ENCODE results near the gene SKA2. TPM values are rescaled to one million over a fixed set of nuclear protein-coding genes. Genes with fewer than 3 reads are reported as not detected.
A peak's percentile ranks its signal among the peaks of the same experiment; 100 is the strongest.

Gene SKA2
- total RNA-seq, 2 experiments from 2014 or later, result 74.6 to 86.5 TPM

GRCh38 chr17:59111539-59111938 is 43.4 kb downstream of the SKA2 start:
- CTCF ChIA-PET, result no interaction called here
- intact Hi-C loops (cut with micrococcal nuclease), result no loop called here
- Mint-ChIP-seq H3K27ac (no peak overlapping the region), H3K36me3 (ENCODE audit: low read depth) (peaks cover 16% of the 10 kb centered on the region), H3K4me1 (ENCODE audit: low read depth) (peaks cover 22% of the 10 kb centered on the region), H3K27me3 (ENCODE audit: low read depth) (no peaks in the 10 kb centered on the region), H3K4me3 (no peak overlapping the region), H3K9me3 (no peaks in the 10 kb centered on the region)
- DNase-seq, result no peak

- H3K4me1 Mint-ChIP-seq (ENCODE audit: low read depth), result peaks cover 22% of the 10 kb centered on the region
- intact Hi-C loops (cut with micrococcal nuclease), result no loop called here
- CTCF ChIA-PET, result no interaction called here
- no peak overlapping the region for H3K4me3 Mint-ChIP-seq
- no peaks in the 10 kb centered on the region for H3K27me3 Mint-ChIP-seq (ENCODE audit: low read depth)
- H3K9me3 Mint-ChIP-seq, result no peaks in the 10 kb centered on the region
- DNase-seq, result no peak
- no peak overlapping the region for H3K27ac Mint-ChIP-seq
- peaks cover 16% of the 10 kb centered on the region for H3K36me3 Mint-ChIP-seq (ENCODE audit: low read depth)
Measured at GRCh38 chr17:59110973-59111372, 44.0 kb downstream of the SKA2 start.

DNA sequence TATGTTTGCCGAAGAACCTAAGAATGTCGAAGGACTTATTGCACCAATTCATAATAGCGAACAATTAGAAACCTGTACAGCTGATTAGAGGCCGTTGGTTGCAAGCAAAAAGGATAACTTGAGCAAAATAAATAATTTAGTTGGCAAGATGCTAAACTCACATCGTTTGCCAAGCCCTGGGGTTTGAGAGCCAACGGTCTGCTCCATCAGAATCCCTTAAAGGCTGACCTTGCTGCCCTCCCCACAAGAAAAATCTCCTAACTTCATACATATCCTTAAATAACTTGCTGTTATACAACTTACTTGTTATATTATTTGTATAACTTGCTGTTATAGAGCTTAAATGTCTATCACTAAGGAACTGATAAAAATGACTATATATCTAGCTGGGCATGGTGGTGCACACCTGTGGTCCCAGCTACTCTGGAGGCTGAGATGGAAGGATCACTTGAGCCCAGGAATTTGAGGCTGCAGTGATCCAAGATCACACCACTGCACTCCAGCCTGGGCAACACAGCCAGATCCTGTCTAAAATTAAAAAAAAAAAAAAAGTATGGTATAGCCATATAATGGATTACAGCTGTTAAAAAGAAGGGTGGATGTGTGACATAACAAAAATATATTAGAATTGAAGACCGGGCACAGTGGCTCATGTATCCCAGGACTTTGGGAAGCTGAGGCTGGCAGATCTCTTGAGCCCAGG is 46.4 kb downstream of the SKA2 start:
- DNase-seq, result no peak
- intact Hi-C loops (cut with micrococcal nuclease), result loop anchor here (5.0 kb wide), 4 partner anchors 114 to 771 kb away; partner anchors contain the start of genes GDPD1, RAD51C and TEX14
- no peaks in the 10 kb centered on the region for H3K9me3 Mint-ChIP-seq
- CTCF ChIA-PET, result interaction anchor here (0.6 kb wide), 1 partner anchor 47 kb away, joined by 3 read pairs; the partner anchor contains the start of gene SKA2
- no peak overlapping the region for H3K27ac Mint-ChIP-seq
- H3K36me3 Mint-ChIP-seq (ENCODE audit: low read depth), result peaks cover 18% of the 10 kb centered on the region
- H3K4me1 Mint-ChIP-seq (ENCODE audit: low read depth), result peaks cover 45% of the 10 kb centered on the region
- peak overlapping the region; percentile 96 for H3K4me3 Mint-ChIP-seq
- no peaks in the 10 kb centered on the region for H3K27me3 Mint-ChIP-seq (ENCODE audit: low read depth)

DNA sequence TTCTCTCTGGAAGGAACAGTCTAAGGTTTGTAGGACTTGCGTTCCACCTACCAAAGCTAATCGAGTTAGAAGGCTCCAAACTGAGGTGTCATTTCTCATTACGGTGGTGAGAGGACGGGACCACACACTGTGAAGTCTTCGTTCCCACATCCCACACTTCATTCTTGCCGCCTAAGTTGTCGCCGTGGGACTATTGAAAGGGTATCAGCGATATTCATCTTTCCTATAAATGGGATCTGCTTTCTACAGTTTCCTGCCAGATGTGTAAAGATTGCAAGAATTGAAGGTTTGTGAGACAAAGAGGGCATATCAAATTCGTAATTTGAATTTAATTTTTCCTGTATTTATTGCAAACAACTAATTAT is 47.7 kb downstream of the SKA2 start:
- CTCF ChIA-PET, result interaction anchor here (1.7 kb wide), 1 partner anchor 48 kb away, joined by 3 read pairs; the partner anchor contains the start of gene PRR11
- H3K4me1 Mint-ChIP-seq (ENCODE audit: low read depth), result peaks cover 50% of the 10 kb centered on the region
- intact Hi-C loops (cut with micrococcal nuclease), result loop anchor here (1.0 to 5.0 kb wide), 6 partner anchors 115 to 770 kb away; partner anchors contain the start of genes CLTC, GDPD1, RAD51C and TEX14

DNA sequence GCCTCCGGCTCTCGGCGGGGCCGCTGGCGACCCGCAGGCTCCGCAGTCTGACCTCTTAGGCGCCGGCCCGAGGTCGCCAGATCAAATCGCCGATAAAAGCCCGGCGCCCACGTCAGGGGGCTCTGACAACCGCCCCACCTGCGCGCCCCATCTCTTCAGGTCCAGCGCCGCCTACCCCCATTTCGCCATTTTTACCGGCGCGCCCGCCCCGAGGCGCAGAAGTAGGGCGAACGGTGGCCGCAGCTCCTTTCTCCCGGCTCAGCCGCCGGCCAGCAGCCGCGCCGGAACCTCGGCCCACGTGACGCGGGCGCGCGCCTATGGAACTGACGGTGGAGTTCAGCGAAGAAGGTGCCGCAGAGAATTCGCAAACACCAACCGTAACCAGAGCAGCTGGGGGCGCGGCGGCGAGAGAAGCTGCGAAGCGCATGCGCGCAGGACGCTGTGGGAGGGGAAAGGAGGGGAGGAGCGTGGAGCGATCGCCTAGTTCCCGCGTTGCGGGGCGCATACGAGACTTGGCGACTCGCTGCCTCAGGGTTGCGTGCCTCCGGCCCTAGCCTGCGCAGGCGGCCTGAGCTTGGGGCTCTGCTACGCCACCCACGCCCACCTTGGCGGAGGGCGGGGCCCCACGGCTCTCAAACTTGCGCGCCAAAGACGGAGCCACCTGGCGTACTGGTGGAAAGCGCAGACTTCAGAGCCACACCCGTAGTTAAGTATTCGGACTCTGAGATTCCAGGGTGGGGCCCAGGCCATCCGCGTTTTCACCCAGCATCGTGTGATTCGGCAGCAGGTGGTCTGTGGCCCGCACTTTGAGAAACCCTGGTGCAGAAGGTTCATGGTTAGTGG is 48.3 kb downstream of the SKA2 start, which contains the start of gene TRIM37:
Gene TRIM37, minus strand, starts transcription at position 418 of the 843 bp plus-strand sequence. CDS start 419 bp downstream, outside the sequence.
- no peaks in the 10 kb centered on the region for H3K27me3 Mint-ChIP-seq (ENCODE audit: low read depth)
- peak within 1 kb of the TSS; percentile 96 for H3K4me3 Mint-ChIP-seq
- H3K27ac Mint-ChIP-seq, result peak within 1 kb of the TSS; percentile 89
- no peaks in the 10 kb centered on the region for H3K9me3 Mint-ChIP-seq
- H3K4me1 Mint-ChIP-seq (ENCODE audit: low read depth), result peaks cover 54% of the 10 kb centered on the region
- peak; percentile 99 for DNase-seq
- intact Hi-C loops (cut with micrococcal nuclease), result loop anchor here (1.0 to 5.0 kb wide), 11 partner anchors 49 to 769 kb away; partner anchors contain the start of genes CLTC, GDPD1, PRR11 and RAD51C
- H3K36me3 Mint-ChIP-seq (ENCODE audit: low read depth), result peaks cover 23% of the 10 kb centered on the region
- CTCF ChIA-PET, result interaction anchor here (1.7 kb wide), 1 partner anchor 49 kb away, joined by 3 read pairs; the partner anchor contains the start of gene PRR11

More for the DNA sequence above, 47.7 kb downstream of the SKA2 start:
- DNase-seq, result no peak
- Mint-ChIP-seq H3K9me3 (no peaks in the 10 kb centered on the region), H3K36me3 (ENCODE audit: low read depth) (peaks cover 18% of the 10 kb centered on the region), H3K4me3 (peak overlapping the region; percentile 96), H3K27me3 (ENCODE audit: low read depth) (no peaks in the 10 kb centered on the region), H3K27ac (peak overlapping the region; percentile 89)

- intact Hi-C loops (cut with micrococcal nuclease), result loop anchor here (1.0 to 5.0 kb wide), 10 partner anchors 49 to 769 kb away; partner anchors contain the start of genes GDPD1, PRR11, RAD51C and SKA2
- no peaks in the 10 kb centered on the region for H3K9me3 Mint-ChIP-seq
- peaks cover 50% of the 10 kb centered on the region for H3K4me1 Mint-ChIP-seq (ENCODE audit: low read depth)
- peaks cover 23% of the 10 kb centered on the region for H3K36me3 Mint-ChIP-seq (ENCODE audit: low read depth)
- CTCF ChIA-PET, result interaction anchor here (1.7 kb wide), 1 partner anchor 50 kb away, joined by 3 read pairs; the partner anchor contains the start of gene PRR11
- peak overlapping the region; percentile 96 for H3K4me3 Mint-ChIP-seq
- H3K27ac Mint-ChIP-seq, result peak overlapping the region; percentile 86
- DNase-seq, result peak; percentile 71
- H3K27me3 Mint-ChIP-seq (ENCODE audit: low read depth), result no peaks in the 10 kb centered on the region
Measured at GRCh38 chr17:59105852-59106462, 49.0 kb downstream of the SKA2 start.

DNA sequence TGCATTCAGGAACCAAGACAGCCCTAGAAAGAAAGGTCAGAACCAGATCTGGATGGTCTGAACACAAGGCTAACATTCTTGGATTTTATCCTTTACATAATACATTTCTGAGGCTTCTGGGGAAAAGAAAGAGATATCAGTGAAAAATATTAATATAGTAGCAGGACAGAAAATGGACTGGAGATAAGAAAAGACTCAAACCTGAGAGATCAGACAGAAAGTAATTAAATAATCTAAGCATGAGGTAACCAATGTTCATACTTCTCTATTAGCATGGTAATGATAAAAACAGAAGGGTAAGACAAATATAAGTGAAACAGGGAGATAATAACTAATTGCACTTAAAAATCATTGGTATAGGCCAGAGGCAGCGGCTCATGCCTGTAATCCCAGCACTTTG is 53.8 kb downstream of the SKA2 start:
- no peaks in the 10 kb centered on the region for H3K9me3 Mint-ChIP-seq
- intact Hi-C loops (cut with micrococcal nuclease), result no loop called here
- CTCF ChIA-PET, result no interaction called here
- H3K4me3 Mint-ChIP-seq, result no peak overlapping the region
- DNase-seq, result no peak
- H3K36me3 Mint-ChIP-seq (ENCODE audit: low read depth), result peaks cover 38% of the 10 kb centered on the region
- H3K27ac Mint-ChIP-seq, result no peak overlapping the region
- peaks cover 45% of the 10 kb centered on the region for H3K4me1 Mint-ChIP-seq (ENCODE audit: low read depth)
- no peaks in the 10 kb centered on the region for H3K27me3 Mint-ChIP-seq (ENCODE audit: low read depth)

DNA sequence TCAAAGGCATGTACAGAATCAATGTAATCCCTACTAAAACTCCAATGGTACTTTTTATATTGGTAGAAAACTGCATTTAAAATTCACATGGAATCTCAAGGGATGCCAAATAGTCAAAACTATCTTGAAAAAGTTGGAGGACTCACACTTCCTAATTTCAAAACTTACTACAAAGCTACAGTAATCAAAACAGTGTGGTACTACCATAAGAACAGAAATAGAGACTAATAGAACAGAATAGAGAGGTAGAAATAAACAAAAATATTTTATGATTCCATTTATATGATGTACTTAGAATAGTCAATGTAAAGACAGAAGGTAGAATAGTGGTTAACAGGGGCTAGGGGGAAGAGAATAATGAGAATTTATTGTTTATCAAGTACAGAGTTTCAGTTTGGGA is 57.1 kb downstream of the SKA2 start:
- Mint-ChIP-seq H3K9me3 (no peaks in the 10 kb centered on the region), H3K4me1 (ENCODE audit: low read depth) (peaks cover 22% of the 10 kb centered on the region), H3K4me3 (no peak overlapping the region), H3K27me3 (ENCODE audit: low read depth) (no peaks in the 10 kb centered on the region), H3K27ac (no peak overlapping the region), H3K36me3 (ENCODE audit: low read depth) (peaks cover 31% of the 10 kb centered on the region)
- no peak for DNase-seq
- CTCF ChIA-PET, result no interaction called here
- intact Hi-C loops (cut with micrococcal nuclease), result no loop called here

DNA sequence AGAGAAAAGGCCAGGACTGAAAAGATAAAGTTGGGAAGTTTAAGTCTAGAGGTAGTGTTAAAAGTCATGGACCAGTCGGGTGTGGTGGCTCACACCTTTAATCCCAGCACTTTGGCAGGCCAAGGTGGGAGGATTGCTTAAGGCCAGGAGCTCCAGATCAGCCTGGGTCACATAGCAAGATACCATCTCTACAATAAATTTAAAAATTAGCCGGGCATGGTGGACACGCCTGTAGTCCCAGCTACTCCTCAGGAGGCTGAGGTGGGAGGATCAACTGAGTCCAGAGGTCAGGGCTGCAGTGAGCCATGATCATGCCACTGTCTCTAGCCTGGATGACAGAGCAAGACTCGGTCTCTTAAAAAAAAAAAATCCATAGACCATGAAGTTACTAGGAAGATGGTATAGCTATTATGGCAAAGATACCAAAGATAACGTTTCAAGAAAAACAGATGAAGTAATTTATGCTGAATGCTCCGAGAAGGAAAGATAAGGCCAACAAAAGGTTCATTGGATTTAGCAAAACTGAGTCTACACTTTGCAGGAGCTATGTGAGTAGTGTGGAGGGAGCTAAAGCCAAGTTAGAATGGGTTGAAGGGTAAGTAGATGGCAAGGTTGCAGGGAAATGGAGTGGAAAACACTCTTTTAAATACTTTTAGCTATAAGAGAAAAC is 60.0 kb downstream of the SKA2 start:
- intact Hi-C loops (cut with micrococcal nuclease), result no loop called here
- Mint-ChIP-seq H3K9me3 (no peaks in the 10 kb centered on the region), H3K4me1 (ENCODE audit: low read depth) (peaks cover 17% of the 10 kb centered on the region), H3K27me3 (ENCODE audit: low read depth) (no peaks in the 10 kb centered on the region), H3K4me3 (no peak overlapping the region), H3K27ac (no peak overlapping the region), H3K36me3 (ENCODE audit: low read depth) (peaks cover 14% of the 10 kb centered on the region)
- DNase-seq, result no peak
- CTCF ChIA-PET, result interaction anchor here (0.7 kb wide), 1 partner anchor 14 kb away, joined by 3 read pairs; no protein-coding TSS in a partner anchor

DNA sequence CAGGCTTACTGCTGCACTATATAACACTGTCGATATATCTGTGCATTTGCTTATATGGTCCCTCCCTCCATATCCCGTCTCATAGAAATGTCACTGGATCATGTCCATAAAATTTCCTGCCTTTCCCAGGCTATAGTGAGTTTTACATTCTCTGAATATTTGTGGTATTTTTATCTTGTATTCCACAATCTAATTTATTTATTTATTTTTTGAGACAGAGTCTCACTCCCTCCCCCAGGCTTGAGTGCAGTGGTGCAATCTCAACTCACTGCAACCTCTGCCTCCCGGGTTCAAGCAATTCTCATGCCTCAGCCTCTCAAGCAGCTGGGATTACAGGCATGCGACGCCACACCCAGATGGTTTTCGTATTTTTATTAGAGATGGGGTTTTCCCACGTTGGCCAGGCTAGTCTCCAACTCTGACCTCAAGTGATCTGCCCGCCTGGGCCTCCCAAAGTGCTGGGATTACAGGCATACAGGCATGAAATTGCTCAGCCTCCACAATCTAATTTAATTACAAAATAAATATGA is 61.2 kb downstream of the SKA2 start:
- peaks cover 12% of the 10 kb centered on the region for H3K36me3 Mint-ChIP-seq (ENCODE audit: low read depth)
- intact Hi-C loops (cut with micrococcal nuclease), result no loop called here
- no peaks in the 10 kb centered on the region for H3K9me3 Mint-ChIP-seq
- no peak overlapping the region for H3K4me3 Mint-ChIP-seq
- no peak for DNase-seq
- H3K27me3 Mint-ChIP-seq (ENCODE audit: low read depth), result no peaks in the 10 kb centered on the region
- CTCF ChIA-PET, result no interaction called here
- peaks cover 17% of the 10 kb centered on the region for H3K4me1 Mint-ChIP-seq (ENCODE audit: low read depth)
- H3K27ac Mint-ChIP-seq, result no peak overlapping the region

- CTCF ChIA-PET, result no interaction called here
- Mint-ChIP-seq H3K27me3 (ENCODE audit: low read depth) (no peaks in the 10 kb centered on the region), H3K9me3 (no peaks in the 10 kb centered on the region), H3K4me1 (ENCODE audit: low read depth) (peaks cover 17% of the 10 kb centered on the region), H3K27ac (no peak overlapping the region), H3K4me3 (no peak overlapping the region), H3K36me3 (ENCODE audit: low read depth) (peaks cover 12% of the 10 kb centered on the region)
- intact Hi-C loops (cut with micrococcal nuclease), result no loop called here
- no peak for DNase-seq
Measured at GRCh38 chr17:59093145-59093701, 61.8 kb downstream of the SKA2 start.
